CD4-positive, alpha-beta T cell treated with Interleukin-17A for 1 hour (primary cell): ENCODE measurements around the gene CD86.
A peak's percentile ranks its signal among the peaks of the same experiment; 100 is the strongest.
"Not testable (repeated sequence)": the region's sequence is repeated elsewhere in the genome, so short reads cannot be mapped to it uniquely, and the experiment has no call there.

Source experiments
- DNase-seq: peaks from one replicate; pipeline ENCODE4 v3.0.0-alpha.2; 2020

CD86 gene

DNA sequence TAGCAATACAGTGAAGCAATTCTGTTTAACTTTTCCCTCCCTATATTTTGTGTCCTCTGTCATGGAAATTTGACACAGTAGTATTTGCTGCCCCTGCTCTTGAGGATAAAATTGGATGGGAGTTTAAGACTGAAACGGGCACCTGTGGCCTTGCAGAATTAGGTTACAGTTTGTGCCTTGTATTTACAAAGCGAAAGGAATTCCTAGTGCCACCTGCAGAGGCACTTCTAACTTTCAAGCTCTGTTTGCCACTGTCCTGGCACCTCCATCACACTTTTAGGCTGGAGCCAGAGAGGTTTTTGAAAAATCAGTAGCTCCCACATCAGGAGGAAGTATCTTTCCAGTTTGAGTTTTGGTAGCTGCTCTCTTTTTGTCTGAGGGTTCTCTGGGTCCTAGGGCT is 39.5 kb downstream of the CD86 start:
- no peak for DNase-seq

DNA sequence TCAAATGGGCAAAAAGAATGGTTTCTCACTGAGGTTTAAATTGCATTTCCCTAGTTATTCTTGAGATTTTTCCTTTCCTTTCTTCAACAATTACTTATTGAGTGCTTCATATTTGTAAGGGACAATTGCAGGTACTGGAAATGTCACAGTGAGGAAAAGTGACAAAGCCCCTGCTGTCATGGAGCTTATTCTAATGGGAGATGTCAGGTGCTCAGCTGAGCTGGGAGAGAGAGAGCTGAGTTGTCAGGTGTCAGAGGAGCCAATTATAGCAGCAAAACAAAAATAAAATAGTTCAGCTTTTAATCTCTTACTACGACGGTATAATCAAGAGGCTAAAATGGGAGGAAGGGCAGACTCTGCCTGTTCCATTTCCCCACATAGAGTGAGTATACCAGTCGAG is 42.0 kb downstream of the CD86 start:
- no peak for DNase-seq

DNA sequence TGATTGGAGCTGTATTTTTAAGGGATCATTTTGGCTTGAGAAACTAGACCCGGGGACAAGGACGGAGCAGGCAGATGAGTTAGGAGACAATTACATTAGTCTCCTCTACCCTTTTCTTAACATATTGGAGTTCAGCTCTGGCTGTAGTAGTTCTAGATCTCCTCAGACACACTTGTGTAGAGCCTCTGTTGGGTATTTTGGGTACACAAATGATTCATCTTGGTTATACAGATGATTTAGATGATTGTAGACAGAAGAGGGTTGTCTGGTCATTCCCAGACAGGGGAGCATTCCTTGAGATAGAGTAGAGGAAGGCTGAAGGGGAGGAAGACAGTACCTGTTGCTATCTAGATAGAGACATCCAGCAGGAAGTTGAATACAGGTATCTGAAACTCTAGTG is 43.4 kb downstream of the CD86 start:
- DNase-seq: no peak

DNA sequence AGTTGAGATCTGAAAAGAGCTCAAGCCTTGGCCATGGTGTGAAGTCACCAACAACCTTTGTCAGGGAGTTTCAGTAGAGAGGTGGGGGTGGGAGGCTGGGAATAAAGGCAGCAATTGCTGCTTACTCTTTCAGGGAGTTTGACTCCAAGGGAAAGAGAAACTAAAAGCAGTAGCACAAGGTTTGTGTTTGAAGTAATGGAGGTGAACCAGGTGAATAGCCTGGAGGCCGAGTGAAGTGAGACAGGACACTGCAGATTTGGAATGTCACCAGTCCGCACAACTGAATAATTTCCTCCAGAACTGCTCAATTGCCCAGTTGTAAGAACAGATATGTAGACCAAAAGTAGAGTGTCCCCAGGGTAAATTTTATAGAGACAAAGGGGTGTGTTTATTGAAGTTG is 44.1 kb downstream of the CD86 start:
- no peak for DNase-seq

DNA sequence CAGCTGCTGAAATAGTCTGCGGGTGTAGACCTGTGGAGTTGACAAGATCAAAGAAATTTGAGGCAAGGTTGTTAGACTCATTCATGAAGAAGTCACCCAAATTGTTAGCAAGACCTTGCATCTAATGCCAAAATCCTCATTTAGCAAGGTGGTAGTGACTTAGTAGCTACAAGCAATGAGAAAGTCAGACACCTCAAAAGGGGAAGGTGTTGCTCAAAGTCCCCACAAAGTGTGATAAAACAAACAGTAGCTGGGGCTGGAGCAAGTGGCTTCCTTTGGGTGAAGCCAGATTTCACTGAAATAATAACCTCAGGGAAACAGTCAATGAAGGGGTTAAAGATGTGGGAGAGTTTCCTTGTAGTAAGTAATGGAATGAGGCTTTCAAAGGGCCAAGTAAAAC is 44.9 kb downstream of the CD86 start:
- DNase-seq: no peak

DNA sequence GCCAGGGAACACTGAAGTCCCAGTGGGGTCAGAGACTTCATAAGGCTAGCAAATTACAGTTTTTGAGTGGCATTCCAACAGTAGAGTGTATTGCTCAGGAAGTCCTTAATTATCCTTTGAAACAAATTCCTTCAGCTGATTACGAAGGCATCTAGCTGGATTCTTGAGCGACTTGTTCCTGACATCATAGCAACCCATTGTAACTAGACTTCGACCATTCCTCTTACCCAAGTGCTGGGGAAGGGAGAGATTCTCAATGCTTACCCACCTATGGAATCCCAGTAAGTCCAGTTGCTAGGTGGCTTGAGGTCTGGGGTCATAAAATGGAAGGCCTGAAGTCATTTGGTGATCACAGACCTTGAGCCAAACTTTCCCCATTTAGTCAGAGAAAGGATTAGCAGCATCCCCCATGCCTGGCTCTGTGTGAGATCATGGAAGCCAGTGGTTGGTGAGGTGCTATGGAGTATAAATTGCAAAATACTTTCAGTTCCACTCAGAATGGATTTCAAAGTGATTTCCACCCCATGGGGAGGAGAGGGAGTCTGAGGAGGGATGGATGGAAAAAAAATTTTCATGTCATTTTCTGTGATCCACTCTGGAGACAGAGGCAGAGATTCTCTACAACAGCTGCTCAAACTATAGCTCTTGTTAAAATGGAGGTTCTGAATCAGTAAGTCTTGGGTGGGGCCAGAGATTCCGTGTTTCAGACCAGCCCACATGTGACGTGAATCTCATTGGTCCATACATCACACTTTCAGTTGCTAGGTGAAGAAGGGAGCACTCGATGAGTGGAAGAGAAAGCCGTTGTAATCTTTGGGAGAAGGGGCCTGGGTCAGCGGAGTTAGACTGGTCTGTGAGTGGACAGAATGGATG is 45.7 kb downstream of the CD86 start:
- DNase-seq: peak; percentile 52

DNA sequence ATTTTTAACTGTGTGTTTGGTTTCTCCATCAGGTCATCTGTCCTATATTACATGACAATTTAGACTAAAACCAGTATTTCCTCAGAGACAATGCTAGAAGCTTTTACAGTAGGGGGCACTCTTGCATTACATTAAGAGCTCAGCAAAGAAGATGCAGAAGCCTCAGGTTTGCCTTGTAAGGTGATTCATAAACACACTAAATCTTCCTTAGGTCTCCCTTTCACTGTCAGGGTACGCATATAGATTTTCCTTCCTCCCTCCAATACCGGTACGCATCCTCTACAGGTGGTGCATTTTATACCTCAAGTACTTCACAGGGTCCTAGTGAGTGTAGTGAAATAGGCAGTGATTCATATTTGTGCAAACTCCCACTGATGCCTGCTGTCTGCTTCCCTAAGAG is 46.5 kb downstream of the CD86 start:
- DNase-seq: peak; percentile 73

DNA sequence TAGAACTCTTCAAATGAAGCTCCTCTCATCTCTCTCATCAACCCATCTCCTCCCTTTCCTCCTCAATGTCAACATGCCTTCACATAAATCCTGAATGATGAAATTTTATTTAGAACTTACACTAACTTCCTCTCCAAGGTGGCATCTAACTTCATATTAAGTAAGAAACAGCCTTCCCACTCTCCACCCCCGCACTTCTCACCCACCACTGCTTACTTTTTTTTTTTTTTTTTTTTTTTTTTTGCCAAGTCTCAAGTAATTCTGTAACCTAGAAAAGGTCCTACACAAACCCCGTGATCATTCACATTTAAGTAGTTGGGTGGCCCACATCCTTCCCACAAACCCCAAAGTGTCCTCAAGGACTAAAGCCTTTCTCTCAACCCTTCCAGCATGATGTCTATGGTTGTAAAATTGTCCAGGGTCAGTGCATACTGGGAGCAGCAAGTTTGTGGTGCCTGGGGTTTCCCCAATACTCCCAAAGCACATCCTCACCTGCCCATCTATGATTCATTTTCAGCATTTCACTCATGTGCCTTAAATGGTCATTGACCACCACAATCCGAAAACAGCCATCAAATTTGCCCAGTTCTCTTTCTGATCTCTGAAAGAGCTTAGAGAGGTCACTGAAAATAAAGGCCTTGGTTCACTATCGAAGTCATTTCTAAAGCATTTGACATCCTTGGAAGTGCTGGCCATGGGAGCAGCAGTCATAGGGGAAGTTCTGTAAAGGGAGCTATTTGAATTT is 47.2 kb downstream of the CD86 start:
- DNase-seq: no peak

DNA sequence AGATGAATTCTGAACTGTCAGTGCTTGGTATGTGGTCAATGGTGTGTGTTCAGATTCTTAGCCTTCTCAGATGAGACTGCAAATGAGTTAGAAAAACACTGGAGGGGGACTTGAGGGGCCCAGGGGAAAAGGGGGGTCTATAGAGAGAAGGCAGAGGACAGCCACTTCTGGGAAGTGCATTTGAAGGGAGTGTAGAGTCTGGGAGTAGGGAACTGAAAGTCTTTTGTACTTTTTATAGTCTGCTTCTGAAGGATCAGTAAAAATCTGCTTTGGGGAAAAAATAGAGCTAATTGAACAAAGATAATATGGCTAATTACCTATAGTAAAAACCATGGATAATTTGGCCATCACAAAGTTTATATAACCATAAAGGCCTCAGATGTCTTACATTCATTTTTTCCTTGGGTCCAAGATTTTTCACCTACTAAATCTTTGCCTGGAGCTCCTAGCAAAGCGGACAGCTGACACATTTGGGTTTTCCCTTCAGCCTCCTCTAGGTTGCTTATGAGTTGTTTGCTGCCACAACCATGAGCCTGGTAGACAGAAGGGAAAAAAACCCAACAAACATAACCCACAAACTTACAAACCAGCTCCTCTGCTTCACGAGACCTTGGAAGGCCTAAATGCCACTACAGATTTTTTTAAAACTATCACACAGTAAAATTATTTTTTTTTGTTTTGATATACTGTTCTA is 48.8 kb downstream of the CD86 start:
- DNase-seq: no peak

DNA sequence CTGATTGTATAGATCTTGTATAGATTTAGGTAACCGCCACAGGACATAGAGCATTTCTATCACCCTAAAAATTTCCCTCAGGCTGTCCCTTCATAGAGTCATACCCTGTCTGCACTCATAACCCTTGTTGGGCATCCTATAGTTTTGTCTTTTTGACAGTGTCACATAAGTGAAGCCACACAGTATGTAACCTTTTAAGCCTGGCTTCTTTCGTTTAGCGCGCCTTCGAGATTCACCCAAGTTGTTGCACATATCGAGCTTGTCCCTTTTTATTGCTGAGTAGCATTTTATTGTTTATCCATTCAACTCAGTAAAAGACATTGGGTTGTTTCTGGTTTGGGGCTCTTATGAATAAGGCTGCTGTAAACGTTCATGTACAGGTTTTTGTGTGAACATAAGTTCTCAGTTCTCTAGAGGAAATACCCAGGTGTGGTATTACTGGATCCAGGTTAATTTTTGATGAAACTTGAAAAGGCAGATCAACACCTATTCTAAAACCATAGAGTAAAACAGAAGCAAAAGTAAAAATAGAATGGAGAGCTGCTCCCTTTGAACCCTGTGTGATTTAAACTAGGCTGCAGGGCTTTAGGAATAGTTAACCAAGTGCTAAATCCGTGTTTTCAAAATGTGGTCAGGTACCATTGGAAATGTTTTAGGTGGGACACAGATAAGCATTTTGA is 49.5 kb downstream of the CD86 start:
- DNase-seq: no peak

DNA sequence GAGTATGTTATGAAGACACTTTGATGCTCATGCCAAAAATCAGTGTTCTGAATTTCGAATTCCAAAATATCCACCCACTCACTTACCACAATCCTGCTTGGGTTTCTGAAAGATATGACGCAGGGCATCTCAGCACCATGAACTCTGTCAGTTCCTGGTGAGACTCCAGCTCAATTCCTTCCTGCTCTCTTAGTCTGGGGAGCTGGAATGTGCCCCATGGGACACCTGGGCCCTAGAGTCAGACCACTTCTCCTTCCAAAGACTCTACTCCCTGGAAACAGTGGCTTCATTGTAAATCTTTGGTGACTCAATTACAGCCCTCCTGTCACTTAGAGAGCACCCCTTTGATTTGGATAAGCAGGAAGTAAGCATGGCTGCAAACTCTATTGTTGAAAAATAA is 50.5 kb downstream of the CD86 start:
- no peak for DNase-seq

DNA sequence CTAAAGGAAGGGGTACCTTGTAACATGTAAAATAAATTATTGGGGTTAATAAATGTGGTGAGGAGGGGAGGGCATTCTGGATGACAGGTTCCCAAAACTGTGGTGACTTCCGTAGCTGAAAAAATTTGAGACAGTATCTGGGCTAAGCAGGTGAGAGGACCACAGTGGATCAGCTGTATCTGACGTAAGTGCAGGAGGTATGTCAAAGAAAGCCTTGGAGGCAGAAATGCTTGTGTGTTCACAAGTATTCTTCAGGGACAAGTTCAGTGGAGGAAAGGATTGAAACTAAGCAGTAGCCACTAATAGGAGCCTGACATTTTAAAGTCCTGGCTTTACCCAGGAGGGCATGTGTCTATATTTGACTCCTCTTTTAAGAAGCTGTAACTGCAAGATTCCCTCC is 52.0 kb downstream of the CD86 start:
- no peak for DNase-seq

DNA sequence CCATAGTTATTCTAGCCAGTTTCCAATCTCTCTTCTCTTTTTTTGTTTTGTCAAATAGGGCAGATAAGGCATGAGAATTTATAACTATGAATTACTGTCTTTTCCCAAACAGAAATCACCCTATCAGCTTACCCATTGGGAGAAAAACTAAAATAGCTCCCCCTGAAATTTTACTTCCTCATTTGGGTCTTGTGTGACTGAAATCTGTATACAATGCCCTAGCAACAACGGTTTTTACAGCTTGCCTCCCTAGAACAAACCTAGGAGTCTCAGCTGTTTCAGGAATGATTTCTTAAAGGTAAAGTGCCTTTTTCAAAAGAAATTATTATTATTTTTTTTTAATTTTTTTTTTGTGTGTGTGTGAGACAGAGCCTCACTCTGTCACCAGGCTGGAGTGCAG is 56.8 kb downstream of the CD86 start:
- no peak for DNase-seq

DNA sequence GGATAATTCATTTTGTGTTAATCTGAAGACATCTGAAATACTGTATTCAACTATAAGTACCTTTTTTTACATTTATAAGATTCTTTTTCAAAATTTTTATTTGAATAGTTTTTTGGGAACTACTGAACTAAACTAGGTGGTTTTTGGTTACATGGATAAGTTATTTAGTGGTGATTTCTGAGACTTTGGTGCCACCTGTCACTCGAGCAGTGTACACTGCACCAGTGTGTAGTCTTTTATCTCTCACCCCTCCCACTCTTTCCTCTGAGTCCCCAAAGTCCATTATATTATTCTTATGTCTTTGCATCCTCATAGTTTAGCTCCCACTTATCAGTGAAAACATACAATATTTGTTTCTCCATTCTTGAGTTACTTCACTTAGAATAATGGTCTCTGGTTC is 57.6 kb downstream of the CD86 start:
- DNase-seq: no peak

DNA sequence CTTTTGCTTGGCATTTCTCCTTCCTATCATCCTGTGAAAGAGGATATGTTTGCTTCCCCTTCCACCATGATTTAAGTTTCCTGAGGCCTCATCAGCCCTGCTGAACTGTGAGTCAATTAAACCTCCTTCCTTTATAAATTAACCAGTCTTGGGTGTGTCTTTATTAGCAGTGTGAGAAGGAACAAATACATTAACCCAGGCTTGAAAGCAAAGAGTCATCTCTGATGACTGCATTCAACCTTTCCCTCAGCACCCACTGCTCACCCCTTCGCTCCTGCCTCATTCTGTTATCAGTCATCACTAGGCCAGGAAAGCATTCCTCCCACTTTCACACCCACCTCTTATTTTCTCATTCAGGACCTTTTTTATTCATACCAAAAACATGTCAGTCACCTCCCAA is 68.7 kb downstream of the CD86 start:
- no peak for DNase-seq

DNA sequence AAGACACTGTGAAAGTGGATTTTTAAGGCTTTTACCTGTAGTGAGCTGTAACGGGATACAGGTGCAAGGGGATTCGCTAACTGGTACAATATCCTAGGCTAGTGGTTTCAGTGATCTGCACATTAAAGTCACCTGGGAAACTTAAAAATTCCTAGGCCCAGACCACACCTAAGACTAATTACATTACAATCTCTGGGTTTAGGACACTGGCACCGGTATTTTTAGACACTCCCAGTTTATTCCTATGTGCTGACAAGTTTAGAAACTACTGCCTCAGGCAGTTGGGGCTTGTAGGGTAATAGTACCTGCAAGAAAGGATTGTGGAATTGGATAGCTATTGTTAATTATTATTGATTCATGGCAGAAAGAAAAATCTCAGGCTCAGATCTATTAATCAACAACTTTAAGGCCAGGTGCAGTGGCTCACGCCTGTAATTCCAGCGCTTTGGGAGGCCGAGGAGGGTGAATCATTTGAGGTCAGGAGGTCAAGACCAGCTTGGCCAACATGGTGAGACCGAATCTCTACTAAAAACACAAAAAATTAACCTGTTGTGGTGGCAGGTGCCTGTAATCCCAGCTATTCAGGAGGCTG is 77.9 kb downstream of the CD86 start:
- DNase-seq: no peak

DNA sequence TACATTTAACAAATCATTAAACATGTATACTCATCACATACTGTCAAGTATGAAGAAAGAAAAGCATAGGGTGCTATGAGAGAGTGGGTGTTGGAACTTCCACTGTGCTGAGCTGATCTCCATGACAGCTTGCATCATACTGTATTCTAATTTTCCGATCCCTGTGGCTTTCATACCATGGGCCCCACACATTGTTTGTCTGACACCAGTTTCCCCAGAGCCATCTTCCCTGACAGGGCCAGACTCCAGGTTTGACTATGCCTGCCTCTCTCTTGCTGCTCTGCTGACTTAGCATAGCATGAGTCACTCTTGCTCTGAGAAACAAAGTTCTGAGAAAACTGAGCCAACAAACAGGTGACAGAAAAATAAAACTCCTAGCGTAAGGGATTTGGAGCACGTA is 91.3 kb downstream of the CD86 start:
- no peak for DNase-seq

DNA sequence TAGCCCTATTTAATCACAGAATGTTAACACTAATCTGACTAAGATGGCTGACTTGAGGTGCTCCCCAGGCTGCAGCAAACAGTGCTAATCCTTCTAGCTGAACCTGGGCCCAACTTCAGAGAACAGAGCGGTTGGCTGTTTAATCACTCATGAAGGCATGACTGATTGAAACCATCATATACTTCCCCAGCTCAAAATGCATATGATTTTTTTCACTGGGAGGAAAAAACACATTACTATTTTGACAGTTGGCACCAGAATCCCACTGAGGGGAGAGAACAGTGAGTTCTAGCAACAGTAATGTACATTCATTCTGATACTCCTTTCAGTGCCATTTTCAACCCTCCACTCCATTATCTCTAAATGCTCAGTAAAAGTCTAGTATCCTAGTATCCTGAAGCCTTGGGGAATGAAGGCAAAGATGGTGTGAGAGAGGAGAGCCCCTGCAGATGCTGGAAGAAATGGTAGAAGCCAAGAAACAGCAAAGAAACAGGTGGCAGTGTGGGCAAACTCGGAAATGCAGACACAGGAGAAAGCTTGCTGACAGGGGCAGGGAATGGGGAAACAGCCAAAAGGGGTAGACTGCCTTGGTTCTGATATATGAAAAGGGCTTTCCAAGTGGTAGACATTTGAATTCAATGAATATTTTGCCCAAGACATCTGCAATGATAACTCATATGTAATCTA is 93.9 kb downstream of the CD86 start:
- DNase-seq: no peak

DNA sequence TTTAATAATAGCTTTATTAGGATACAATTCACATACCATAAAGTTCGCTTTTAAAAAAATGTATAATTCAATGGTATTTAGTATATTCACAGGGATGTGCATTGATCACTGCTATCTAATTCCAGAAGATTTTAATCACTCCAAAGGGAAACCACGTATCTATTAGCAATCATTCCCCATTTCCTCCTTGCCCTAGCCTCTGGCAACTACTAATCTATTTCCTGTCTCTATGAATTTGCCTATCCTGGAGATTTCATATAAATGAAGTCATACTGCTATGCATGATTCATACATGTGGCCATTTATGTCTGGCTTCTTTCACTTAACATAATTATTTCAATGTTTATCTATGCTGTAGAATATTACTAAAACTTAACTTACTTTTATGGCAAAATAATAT is 96.3 kb downstream of the CD86 start:
- DNase-seq: no peak

DNA sequence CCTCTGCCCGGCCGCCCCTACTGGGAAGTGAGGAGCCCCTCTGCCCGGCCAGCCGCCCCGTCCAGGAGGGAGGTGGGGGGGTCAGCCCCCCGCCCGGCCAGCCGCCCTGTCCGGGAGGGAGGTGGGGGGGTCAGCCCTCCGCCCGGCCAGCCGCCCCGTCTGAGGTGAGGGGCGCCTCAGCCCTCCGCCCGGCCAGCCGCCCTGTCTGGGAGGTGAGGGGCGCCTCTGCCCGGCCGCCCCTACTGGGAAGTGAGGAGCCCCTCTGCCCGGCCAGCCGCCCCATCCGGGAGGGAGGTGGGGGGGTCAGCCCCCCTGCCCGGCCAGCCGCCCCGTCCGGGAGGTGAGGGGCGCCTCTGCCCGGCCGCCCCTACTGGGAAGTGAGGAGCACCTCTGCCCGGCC is 109.8 kb downstream of the CD86 start:
- DNase-seq: not testable (repeated sequence)

DNA sequence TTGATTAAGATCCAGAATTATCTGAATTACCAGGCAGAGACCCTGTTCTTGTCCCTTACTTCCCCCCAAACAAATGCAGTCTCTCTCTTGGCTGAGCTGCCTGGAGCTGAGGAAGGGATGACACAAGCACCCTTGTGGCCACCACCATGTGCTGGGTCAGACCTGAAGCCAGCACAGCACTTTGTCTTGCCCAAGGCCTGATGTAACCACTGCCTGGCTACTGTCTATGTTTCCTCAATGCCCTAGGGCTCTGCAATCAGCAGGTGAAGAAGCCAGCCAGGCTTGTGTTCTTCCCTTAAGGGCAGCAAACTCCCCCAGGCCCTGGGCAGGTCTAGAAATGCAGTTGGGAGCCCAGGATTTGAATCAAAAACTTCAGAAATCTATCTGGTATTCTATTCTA is 112.5 kb downstream of the CD86 start:
- DNase-seq: no peak

DNA sequence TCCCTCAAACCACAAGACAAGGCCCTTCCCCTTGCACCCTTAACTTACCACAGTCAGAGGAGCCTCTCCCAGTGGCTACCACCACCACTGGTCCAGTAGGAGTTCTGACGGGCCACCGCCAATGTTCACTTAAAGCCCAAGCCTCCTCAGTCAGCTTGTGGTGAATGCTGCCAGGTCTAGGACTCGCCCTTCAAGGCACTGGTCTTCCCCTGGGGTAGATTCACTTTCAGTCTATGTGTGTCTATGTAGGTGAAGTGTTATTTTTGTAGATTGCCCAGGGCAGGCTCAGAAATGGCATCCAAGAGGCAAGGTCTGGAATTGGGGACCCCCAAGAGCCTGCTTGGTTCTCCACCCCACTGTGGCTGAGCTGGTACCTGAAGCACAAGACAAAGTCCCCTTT is 112.9 kb downstream of the CD86 start:
- no peak for DNase-seq
